CD14-positive monocyte (primary cell): Measurements from ENCODE around the gene SMAD2. TPM values are rescaled to one million over a fixed set of nuclear protein-coding genes. Genes with fewer than 3 reads are reported as not detected.
A peak's percentile ranks its signal among the peaks of the same experiment; 100 is the strongest.

Experiments
- DNase-seq, 3 donors: peaks; one replicate each; pipeline ENCODE4 v3.0.0-alpha.2; 2011 to 2022
- H2AFZ ChIP-seq: 2 replicates; pipeline ENCODE4 v1.6.0; 2012; ENCODE audit warnings: mild to moderate bottlenecking, low read depth, low read length, inconsistent platforms; ENCODE audit not compliant: insufficient read depth, poor library complexity, severe bottlenecking
- H3K27ac ChIP-seq, 2 donors: 1 replicate in 1 of 2; 2 replicates in 1 of 2; pipeline ENCODE4 v1.5.1; 2012 to 2013; ENCODE audit warnings: low read length in 2 of 2, control low read depth in 1 of 2, inconsistent platforms in 1 of 2, low read depth in 1 of 2, mild to moderate bottlenecking in 1 of 2
- H3K27me3 ChIP-seq, 2 donors: one replicate each; pipeline versions ENCODE4 v1.6.0 to v1.6.1; 2011 to 2013; ENCODE audit warnings: low read length in 2 of 2; ENCODE audit not compliant: control insufficient read depth in 2 of 2, insufficient read depth in 2 of 2
- H3K36me3 ChIP-seq, 2 donors: replicated peaks in 1 of 2; 1 replicate in 1 of 2; 2 replicates in 1 of 2; pipeline versions ENCODE4 v1.5.1 to v1.6.1; 2012 to 2013; ENCODE audit warnings: low read length in 2 of 2, control low read depth in 1 of 2, inconsistent platforms in 1 of 2, mild to moderate bottlenecking in 1 of 2; ENCODE audit not compliant: insufficient read depth in 2 of 2, control insufficient read depth in 1 of 2
- H3K4me1 ChIP-seq, 2 donors: 1 replicate in 1 of 2; 2 replicates in 1 of 2; pipeline versions ENCODE4 v1.5.1 to v1.6.1; 2012 to 2013; ENCODE audit warnings: low read length in 2 of 2, control low read depth in 1 of 2, inconsistent platforms in 1 of 2, mild to moderate bottlenecking in 1 of 2, moderate library complexity in 1 of 2; ENCODE audit not compliant: insufficient read depth in 2 of 2, control insufficient read depth in 1 of 2
- H3K4me2 ChIP-seq: replicated peaks from 2 replicates; pipeline ENCODE3; 2012; ENCODE audit warnings: low read length, moderate library complexity, mild to moderate bottlenecking; ENCODE audit not compliant: poor library complexity, severe bottlenecking; ENCODE audit errors: extremely low read depth
- H3K4me3 ChIP-seq, 3 experiments: fragments of 200-600 bp in 1 of 3; sonication (generic) in 1 of 3; replicated peaks in 1 of 3; 1 replicate in 2 of 3; 2 replicates in 1 of 3; pipeline ENCODE4 v1.5.1; 2011 to 2013; ENCODE audit warnings: low read length in 3 of 3, mild to moderate bottlenecking in 3 of 3, control low read depth in 2 of 3, low read depth in 2 of 3, inconsistent platforms in 1 of 3, moderate library complexity in 1 of 3
- H3K79me2 ChIP-seq: 2 replicates; pipeline ENCODE4 v1.6.0; 2012; ENCODE audit warnings: mild to moderate bottlenecking, control low read depth, inconsistent platforms, low read length, moderate library complexity; ENCODE audit not compliant: insufficient read depth
- H3K9ac ChIP-seq: 2 replicates; pipeline ENCODE4 v1.6.0; 2017; ENCODE audit warnings: low read length, mild to moderate bottlenecking; ENCODE audit not compliant: insufficient read depth, poor library complexity, severe bottlenecking
- H3K9me3 ChIP-seq, 2 donors: replicated peaks in 1 of 2; 1 replicate in 1 of 2; 2 replicates in 1 of 2; pipeline versions ENCODE4 v1.5.1 to v1.6.1; 2012 to 2013; ENCODE audit warnings: low read length in 2 of 2, control low read depth in 1 of 2; ENCODE audit not compliant: control insufficient read depth in 1 of 2, insufficient read depth in 1 of 2
- H4K20me1 ChIP-seq: 2 replicates; pipeline ENCODE4 v1.6.0; 2012; ENCODE audit warnings: mild to moderate bottlenecking, low read length, control low read depth, moderate library complexity; ENCODE audit not compliant: insufficient read depth
- H3K27ac Mint-ChIP-seq, 7 donors: one replicate each; pipeline ENCODE4 v1.8.0; 2020; ENCODE audit warnings: mild to moderate bottlenecking in 7 of 7, mixed read lengths in 7 of 7, moderate library complexity in 6 of 7, inconsistent platforms in 2 of 7
- H3K27me3 Mint-ChIP-seq, 3 donors: one replicate each; pipeline ENCODE4 v1.8.0; 2021 to 2022; ENCODE audit warnings: low read depth in 3 of 3, mild to moderate bottlenecking in 3 of 3, mixed read lengths in 3 of 3, moderate library complexity in 3 of 3, inconsistent platforms in 1 of 3
- H3K36me3 Mint-ChIP-seq, 2 donors: one replicate each; pipeline ENCODE4 v1.8.0; 2020; ENCODE audit warnings: mixed read lengths in 2 of 2, inconsistent platforms in 1 of 2, mild to moderate bottlenecking in 1 of 2
- H3K4me1 Mint-ChIP-seq: one replicate; pipeline ENCODE4 v1.8.0; 2020; ENCODE audit warnings: mild to moderate bottlenecking, mixed read lengths
- H3K4me3 Mint-ChIP-seq, 2 donors: one replicate each; pipeline ENCODE4 v1.8.0; 2020; ENCODE audit warnings: mild to moderate bottlenecking in 2 of 2, mixed read lengths in 2 of 2, moderate library complexity in 1 of 2
- H3K9me3 Mint-ChIP-seq, 7 donors: one replicate each; pipeline ENCODE4 v1.8.0; 2020 to 2022; ENCODE audit warnings: mixed read lengths in 7 of 7, mild to moderate bottlenecking in 6 of 7, moderate library complexity in 6 of 7, inconsistent platforms in 2 of 7
- WGBS: methylation state at CpG from one replicate; pipeline ENCODE4 v1.1.5; 2013; ENCODE audit warnings: missing lambda C conversion rate; ENCODE audit not compliant: insufficient coverage; 5-methylcytosine and 5-hydroxymethylcytosine counted together
- intact Hi-C, 2 donors: fragments of 100-400 bp; cut with micrococcal nuclease; formaldehyde crosslinking; loops; one replicate each; pipeline versions ENCODE4 v1.15.0 to v1.15.1; 2023
- polyA plus RNA-seq, 3 donors: library from polyadenylated mRNA; depleted of rRNA in 1 of 3; unstranded in 2 of 3; stranded (reverse) in 1 of 3; fragments of 300-500 nt in 2 of 3; fragments of >200 nt in 1 of 3; fragmentation: Illumina TruSeq in 2 of 3; gene quantifications; 1 replicate in 2 of 3; 2 replicates in 1 of 3; pipeline ENCODE4 v1.2.3, GENCODE V29; 2012 to 2021
- TF ChIP-seq, protein P1 (sequence below): fragments of 200-600 bp; IDR thresholded peaks from one replicate; pipeline ENCODE4 v1.8.0; 2022; ENCODE audit warnings: antibody characterized with exemption, mild to moderate bottlenecking

Gene SMAD2
- polyA plus RNA-seq, 3 donors: 48.1 to 72.6 (median 70.6) TPM

DNA sequence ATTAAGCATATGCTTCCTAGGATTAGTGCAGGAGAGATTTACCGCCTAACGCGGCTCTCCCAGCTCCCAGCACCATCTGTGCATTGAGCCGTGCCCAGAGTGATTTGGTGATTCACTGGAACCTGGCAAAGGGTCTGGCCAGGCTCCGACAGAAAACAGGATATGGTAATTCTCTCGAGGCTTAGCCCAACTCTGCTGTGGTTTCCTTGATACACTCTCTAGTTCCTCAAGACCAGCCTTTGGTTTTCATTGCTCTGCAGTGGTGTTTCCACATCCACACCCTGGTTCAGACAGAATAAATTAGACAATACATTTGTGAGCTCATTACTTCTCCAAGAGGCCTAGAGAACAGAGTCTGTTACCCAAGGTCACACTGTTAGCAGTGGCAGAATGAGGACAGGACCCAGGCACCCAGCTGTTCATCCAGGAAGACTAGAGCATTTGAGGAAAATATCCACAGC lies 23.0 kb upstream of the SMAD2 start:
- Histone ChIP-seq H3K4me2 (peak overlapping the region; percentile 32), H3K4me3 (peak overlapping the region in 1 of 3 experiments; percentile 16), H3K27me3 (peaks cover 2 to 4% of the 10 kb centered on the region in 2 donors), H3K4me1 (peaks cover 20 to 22% of the 10 kb centered on the region in 2 donors), H3K36me3 (no peaks in the 10 kb centered on the region), H3K9me3 (no peaks in the 10 kb centered on the region), H4K20me1 (no peaks in the 10 kb centered on the region), H3K27ac (peak overlapping the region; percentile 41 to 75), H2AFZ (peak overlapping the region; percentile 35), H3K9ac (no peak overlapping the region), H3K79me2 (no peaks in the 10 kb centered on the region)
- peaks cover 16% of the 10 kb centered on the region for H3K4me1 Mint-ChIP-seq
- DNase-seq: peak; percentile 86 to 94 (median 87)
- H3K36me3 Mint-ChIP-seq: no peaks in the 10 kb centered on the region
- intact Hi-C loops: no loop called here
- H3K9me3 Mint-ChIP-seq: peaks cover 0 to 3% (median under 1%) of the 10 kb centered on the region in 7 donors
- TF ChIP-seq, protein P1, sequence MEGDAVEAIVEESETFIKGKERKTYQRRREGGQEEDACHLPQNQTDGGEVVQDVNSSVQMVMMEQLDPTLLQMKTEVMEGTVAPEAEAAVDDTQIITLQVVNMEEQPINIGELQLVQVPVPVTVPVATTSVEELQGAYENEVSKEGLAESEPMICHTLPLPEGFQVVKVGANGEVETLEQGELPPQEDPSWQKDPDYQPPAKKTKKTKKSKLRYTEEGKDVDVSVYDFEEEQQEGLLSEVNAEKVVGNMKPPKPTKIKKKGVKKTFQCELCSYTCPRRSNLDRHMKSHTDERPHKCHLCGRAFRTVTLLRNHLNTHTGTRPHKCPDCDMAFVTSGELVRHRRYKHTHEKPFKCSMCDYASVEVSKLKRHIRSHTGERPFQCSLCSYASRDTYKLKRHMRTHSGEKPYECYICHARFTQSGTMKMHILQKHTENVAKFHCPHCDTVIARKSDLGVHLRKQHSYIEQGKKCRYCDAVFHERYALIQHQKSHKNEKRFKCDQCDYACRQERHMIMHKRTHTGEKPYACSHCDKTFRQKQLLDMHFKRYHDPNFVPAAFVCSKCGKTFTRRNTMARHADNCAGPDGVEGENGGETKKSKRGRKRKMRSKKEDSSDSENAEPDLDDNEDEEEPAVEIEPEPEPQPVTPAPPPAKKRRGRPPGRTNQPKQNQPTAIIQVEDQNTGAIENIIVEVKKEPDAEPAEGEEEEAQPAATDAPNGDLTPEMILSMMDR: no peak
- peak overlapping the region in 1 of 2 donors; percentile 80 for H3K4me3 Mint-ChIP-seq
- peak overlapping the region; percentile 83 to 94 (median 90) for H3K27ac Mint-ChIP-seq
- 0% methylated on average over 6 of the region's 6 CpGs for WGBS
- H3K27me3 Mint-ChIP-seq: peaks cover 6 to 14% (median 8%) of the 10 kb centered on the region in 3 donors

DNA sequence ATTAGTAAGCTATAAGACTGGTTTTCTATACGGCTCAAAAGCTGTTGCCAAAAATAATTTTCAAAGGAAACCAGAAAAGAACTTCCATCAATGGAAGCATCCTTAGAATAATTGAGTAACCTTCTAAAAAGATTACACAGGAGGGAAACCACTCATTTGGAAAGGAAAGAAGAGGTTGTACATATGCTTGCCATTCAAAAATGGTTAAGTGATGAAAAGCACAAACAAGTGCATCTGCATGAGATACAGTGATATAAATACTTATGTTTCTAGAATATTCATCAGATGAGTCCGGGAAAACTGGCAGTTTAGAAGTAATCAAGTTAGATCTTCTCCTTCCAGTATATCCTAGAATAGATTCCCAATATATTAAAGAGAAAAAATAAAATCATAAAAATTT lies 20.1 kb upstream of the SMAD2 start:
- TF ChIP-seq, protein P1: no peak
- peaks cover 16% of the 10 kb centered on the region for H3K4me1 Mint-ChIP-seq
- H3K79me2 ChIP-seq: no peaks in the 10 kb centered on the region
- intact Hi-C loops: no loop called here
- no peak for DNase-seq
- H3K36me3 Mint-ChIP-seq: no peaks in the 10 kb centered on the region
- H3K4me3 ChIP-seq: no peak overlapping the region
- H3K27ac Mint-ChIP-seq: no peak overlapping the region
- H4K20me1 ChIP-seq: no peaks in the 10 kb centered on the region
- H3K4me2 ChIP-seq: no peak overlapping the region
- no CpG with 5 or more reads among the region's 2 CpGs for WGBS
- H2AFZ ChIP-seq: no peak overlapping the region
- no peak overlapping the region for H3K27ac ChIP-seq
- H3K4me3 Mint-ChIP-seq: no peak overlapping the region
- no peak overlapping the region for H3K9ac ChIP-seq
- no peaks in the 10 kb centered on the region for H3K9me3 ChIP-seq
- H3K4me1 ChIP-seq: peaks cover 20 to 22% of the 10 kb centered on the region in 2 donors
- peaks cover 0 to 6% (median 0%) of the 10 kb centered on the region in 7 donors for H3K9me3 Mint-ChIP-seq
- peaks cover 2 to 3% of the 10 kb centered on the region in 2 donors for H3K27me3 ChIP-seq
- peaks cover 3 to 6% (median 5%) of the 10 kb centered on the region in 3 donors for H3K27me3 Mint-ChIP-seq
- H3K36me3 ChIP-seq: no peaks in the 10 kb centered on the region
